Psoas muscle (tissue), 8 donors: Measurements from ENCODE around the gene PIAS3. TPM values are rescaled to one million over a fixed set of nuclear protein-coding genes. Genes with fewer than 3 reads are reported as not detected.
A peak's percentile ranks its signal among the peaks of the same experiment; 100 is the strongest.

Experiments
- ATAC-seq, 4 donors: fragments of 200-7000 bp; cut with Tn5 transposase; one replicate each; pipeline ENCODE4 v1.9.1; 2020; ENCODE audit warnings: moderate library complexity in 3 of 4, mild to moderate bottlenecking in 2 of 4
- DNase-seq, 2 donors: peaks; one replicate each; pipeline ENCODE4 v3.0.0-alpha.2; 2020
- H3K27ac ChIP-seq: fragments of 200-600 bp; one replicate; pipeline ENCODE4 v1.8.0; 2022
- H3K27me3 ChIP-seq, 3 donors: fragments of 200-600 bp in 1 of 3; one replicate each; pipeline versions ENCODE4 v1.6.1 to v1.8.0; 2013 to 2022; ENCODE audit warnings: low read length in 2 of 3, mild to moderate bottlenecking in 2 of 3, moderate library complexity in 1 of 3; ENCODE audit not compliant: insufficient read depth in 3 of 3
- H3K36me3 ChIP-seq, 2 donors: fragments of 200-600 bp in 1 of 2; one replicate each; pipeline versions ENCODE4 v1.6.1 to v1.8.0; 2013 to 2022; ENCODE audit warnings: low read depth in 1 of 2, mild to moderate bottlenecking in 1 of 2, moderate library complexity in 1 of 2; ENCODE audit not compliant: insufficient read depth in 1 of 2
- H3K4me1 ChIP-seq: fragments of 200-600 bp; one replicate; pipeline ENCODE4 v1.8.0; 2022
- H3K4me3 ChIP-seq: fragments of 200-600 bp; one replicate; pipeline ENCODE4 v1.8.0; 2022; ENCODE audit warnings: mild to moderate bottlenecking
- H3K9me3 ChIP-seq: fragments of 200-600 bp; one replicate; pipeline ENCODE4 v1.8.0; 2022
- WGBS, 3 donors: extraction: QIAGEN DNeasy Blood & Tissue Kit; methylation state at CpG; one replicate each; pipeline versions ENCODE4 v1.1.6 to v1.1.7; 2013; 5-methylcytosine and 5-hydroxymethylcytosine counted together
- intact Hi-C, 2 donors: fragments of 100-400 bp; cut with DNase I; formaldehyde crosslinking; loops; one replicate each; pipeline versions ENCODE4 v1.11.0 to v1.14.2; 2022
- polyA plus RNA-seq, 3 donors: library from polyadenylated mRNA; stranded (reverse); fragments of 200-250 nt; gene quantifications; one replicate each; pipeline ENCODE4 v1.2.3, GENCODE V29; 2013
- total RNA-seq, 4 donors: library from RNA; stranded (reverse); fragmentation: NEBNext Ultra II Directional in 2 of 4; extraction: Animal tissue kit (Norgen Biotek cat#: 25700) in 2 of 4; gene quantifications; one replicate each; pipeline versions ENCODE4 v1.2.1 to v1.2.4, GENCODE V29; 2021 to 2023
- TF ChIP-seq, protein P1 (sequence below): fragments of 200-600 bp; IDR thresholded peaks from one replicate; pipeline ENCODE4 v1.8.0; 2022; ENCODE audit warnings: antibody characterized with exemption
- donor health status: healthy with polysubstance abuse.
- donor health status: DM: no; HTN: no; CAD: no; lungs with moderate emphysema.
- donor health status: Bipolar disorder and iron deficiency.
- donor health status: healthy.
- donor health status: DM: yes; HTN: yes; CAD: no.
- donor health status: DM: no; HTN: no; CAD: no.
- donor health status: DM: no; HTN: no; CAD: no.
- donor health status: DM: yes; HTN: yes; CAD: no.

Gene PIAS3
- total and polyA plus RNA-seq, 7 donors, result 9.7 to 26.2 (median 16.8) TPM

DNA sequence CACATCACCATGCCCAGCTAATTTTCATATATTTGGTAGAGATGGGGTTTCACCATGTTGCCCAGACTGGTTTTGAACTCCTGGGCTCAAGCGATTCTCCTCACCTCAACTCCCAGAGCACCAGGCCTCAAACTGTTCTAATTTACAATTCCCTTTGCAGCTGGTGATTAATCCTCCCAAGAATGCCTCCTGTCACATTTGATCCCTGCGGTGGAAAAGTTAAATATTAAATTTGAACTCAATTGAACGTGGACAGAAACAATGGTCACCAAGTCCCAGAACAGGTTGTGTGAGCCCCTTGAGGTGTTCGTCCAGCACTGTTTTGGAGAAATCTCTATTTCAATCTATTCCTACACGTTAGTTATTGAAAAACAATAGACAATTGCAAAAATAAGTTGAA, 28.8 kb upstream of the PIAS3 start:
- whole genome bisulfite sequencing, 3 donors, result 70 to 76% (median 75%) methylated on average over 5 of the region's 5 CpGs
- H3K27ac ChIP-seq, result no peak overlapping the region
- no peak for ATAC-seq

DNA sequence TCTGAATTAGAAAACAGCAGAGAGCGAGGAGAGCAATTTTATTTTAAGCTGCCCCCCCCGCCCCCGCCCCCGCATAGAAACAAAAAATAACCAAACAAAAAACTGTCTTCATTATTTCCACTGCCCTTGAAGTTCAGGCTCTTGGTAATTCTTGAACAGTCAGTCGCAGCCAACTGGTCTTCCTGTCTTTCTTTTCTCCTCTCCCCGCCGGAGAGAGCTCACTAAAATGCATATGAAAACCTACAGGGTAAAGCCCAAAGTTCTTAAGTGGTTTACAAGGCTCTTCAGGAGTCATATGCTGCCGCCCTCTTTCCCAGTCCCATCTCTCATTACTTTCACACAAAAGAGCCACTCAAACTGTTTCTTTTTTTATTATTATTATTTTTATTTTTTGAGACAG, 27.9 kb upstream of the PIAS3 start:
- ATAC-seq, result no peak
- H3K27ac ChIP-seq, result peak overlapping the region; percentile 50
- WGBS, 3 donors, result 59 to 71% (median 69%) methylated on average over 8 of the region's 8 CpGs
- no peaks in the 10 kb centered on the region for H3K36me3 ChIP-seq
- DNase-seq, result no peak
- peaks cover 26% of the 10 kb centered on the region for H3K4me1 ChIP-seq
- intact Hi-C loops, result loop anchor here in 1 of 2 donors (5.0 kb wide), 1 partner anchor 80 kb away; no protein-coding TSS in a partner anchor
- no peaks in the 10 kb centered on the region for H3K9me3 ChIP-seq
- H3K4me3 ChIP-seq, result peak overlapping the region; percentile 8
- TF ChIP-seq, protein P1, sequence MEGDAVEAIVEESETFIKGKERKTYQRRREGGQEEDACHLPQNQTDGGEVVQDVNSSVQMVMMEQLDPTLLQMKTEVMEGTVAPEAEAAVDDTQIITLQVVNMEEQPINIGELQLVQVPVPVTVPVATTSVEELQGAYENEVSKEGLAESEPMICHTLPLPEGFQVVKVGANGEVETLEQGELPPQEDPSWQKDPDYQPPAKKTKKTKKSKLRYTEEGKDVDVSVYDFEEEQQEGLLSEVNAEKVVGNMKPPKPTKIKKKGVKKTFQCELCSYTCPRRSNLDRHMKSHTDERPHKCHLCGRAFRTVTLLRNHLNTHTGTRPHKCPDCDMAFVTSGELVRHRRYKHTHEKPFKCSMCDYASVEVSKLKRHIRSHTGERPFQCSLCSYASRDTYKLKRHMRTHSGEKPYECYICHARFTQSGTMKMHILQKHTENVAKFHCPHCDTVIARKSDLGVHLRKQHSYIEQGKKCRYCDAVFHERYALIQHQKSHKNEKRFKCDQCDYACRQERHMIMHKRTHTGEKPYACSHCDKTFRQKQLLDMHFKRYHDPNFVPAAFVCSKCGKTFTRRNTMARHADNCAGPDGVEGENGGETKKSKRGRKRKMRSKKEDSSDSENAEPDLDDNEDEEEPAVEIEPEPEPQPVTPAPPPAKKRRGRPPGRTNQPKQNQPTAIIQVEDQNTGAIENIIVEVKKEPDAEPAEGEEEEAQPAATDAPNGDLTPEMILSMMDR, result no peak
- H3K27me3 ChIP-seq, result no peaks in the 10 kb centered on the region

More for the DNA sequence above, 28.8 kb upstream of the PIAS3 start:
- Histone ChIP-seq H3K36me3 (no peaks in the 10 kb centered on the region), H3K9me3 (no peaks in the 10 kb centered on the region), H3K27me3 (no peaks in the 10 kb centered on the region), H3K4me1 (peaks cover 32% of the 10 kb centered on the region), H3K4me3 (no peak overlapping the region)
- intact Hi-C loops, result loop anchor here in 1 of 2 donors (5.0 kb wide), 1 partner anchor 80 kb away; no protein-coding TSS in a partner anchor
- TF ChIP-seq, protein P1, result no peak
- no peak for DNase-seq

DNA sequence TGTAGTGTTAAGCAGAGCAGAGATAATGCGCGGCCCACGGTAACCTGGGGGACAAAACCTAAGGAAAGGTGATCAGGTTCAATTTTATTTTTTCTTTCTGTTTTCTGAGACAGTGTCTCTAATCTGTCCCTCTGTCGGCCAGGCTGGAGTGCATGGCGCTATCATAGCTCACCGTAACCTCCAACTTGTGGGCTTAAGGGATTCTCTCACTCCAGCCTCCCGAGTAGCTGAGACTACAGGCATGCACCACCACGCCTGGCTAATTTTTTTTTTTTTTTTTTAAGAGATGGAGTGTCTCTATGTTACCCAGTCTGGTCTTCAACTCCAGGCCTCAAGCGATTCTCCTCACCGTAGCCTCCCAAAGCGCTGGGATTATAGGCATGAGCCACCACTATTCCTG, 27.5 kb upstream of the PIAS3 start:
- H3K4me3 ChIP-seq, result peak overlapping the region; percentile 88
- no peaks in the 10 kb centered on the region for H3K27me3 ChIP-seq
- intact Hi-C loops, result loop anchor here in 1 of 2 donors (5.0 kb wide), 1 partner anchor 81 kb away; no protein-coding TSS in a partner anchor
- WGBS, 3 donors, result 44 to 48% (median 46%) methylated on average over 11 of the region's 11 CpGs
- H3K4me1 ChIP-seq, result peaks cover 22% of the 10 kb centered on the region
- TF ChIP-seq, protein P1, result no peak
- no peaks in the 10 kb centered on the region for H3K36me3 ChIP-seq
- ATAC-seq (peak; percentile 5 to 33 (median 8)), DNase-seq (no peak)
- H3K9me3 ChIP-seq, result no peaks in the 10 kb centered on the region
- H3K27ac ChIP-seq, result no peak overlapping the region

DNA sequence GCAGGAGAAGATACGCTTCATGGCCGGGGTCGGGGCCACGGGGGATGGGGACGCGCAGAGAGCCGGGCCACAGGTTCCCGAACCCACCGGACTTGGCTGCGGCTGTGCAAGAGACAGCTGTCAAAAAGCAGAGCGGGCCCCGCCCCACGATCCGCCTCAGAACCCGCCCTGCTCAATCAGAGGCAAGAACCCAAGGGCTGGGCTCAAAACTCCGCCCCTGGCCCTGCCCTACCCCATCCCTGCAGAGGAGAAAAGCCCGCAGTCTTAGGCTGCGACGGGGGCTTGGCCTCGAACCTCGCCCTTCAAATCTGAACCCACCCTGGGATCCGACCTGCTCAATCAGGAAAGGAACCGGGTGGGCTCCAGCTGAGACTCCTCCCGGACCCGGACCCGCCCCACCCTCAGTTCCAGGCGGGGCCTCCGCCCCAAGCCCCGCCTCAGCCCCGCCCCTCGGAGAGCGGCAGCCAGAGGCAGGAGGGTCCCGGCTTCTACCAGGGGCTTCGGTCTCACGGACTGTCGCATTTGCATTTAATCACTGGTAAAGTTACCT, 26.9 kb upstream of the PIAS3 start, which contains the start of gene ANKRD35:
Gene ANKRD35 (minus strand): TSS at position 129 of the 550 bp plus-strand sequence. CDS start 108 bp downstream, at position 21.
- H3K4me1 ChIP-seq, result peaks cover 16% of the 10 kb centered on the region
- no peaks in the 10 kb centered on the region for H3K27me3 ChIP-seq
- peak within 1 kb of the TSS; percentile 3 for H3K27ac ChIP-seq
- TF ChIP-seq, protein P1, result no peak
- H3K4me3 ChIP-seq, result peak within 1 kb of the TSS; percentile 88
- WGBS, 3 donors, result 0 to 1% (median 0%) methylated on average over 33 to 36 of the region's 36 CpGs
- intact Hi-C loops, result loop anchor here in 1 of 2 donors (5.0 kb wide), 1 partner anchor 81 kb away; no protein-coding TSS in a partner anchor
- peak; percentile 83 to 91 (median 86) for ATAC-seq
- DNase-seq, result peak; percentile 89 to 92
- no peaks in the 10 kb centered on the region for H3K36me3 ChIP-seq
- no peaks in the 10 kb centered on the region for H3K9me3 ChIP-seq
